Measurements from ENCODE around the gene FCHSD2. TPM values are rescaled to one million over a fixed set of nuclear protein-coding genes. Genes with fewer than 3 reads are reported as not detected.

The FCHSD2 gene
- total RNA-seq, 1 experiment from 2014 or later = 9.8 TPM

GRCh38 chr11:73177380-73177777 is 35.3 kb upstream of the FCHSD2 start:
- DNase-seq = no peak
- H3K9me3 ChIP-seq (replicated peaks) = no peaks in the 10 kb centered on the region
- no peak overlapping the region for H3K27ac ChIP-seq
- no peaks in the 10 kb centered on the region for H3K36me3 ChIP-seq
- no peaks in the 10 kb centered on the region for H3K4me1 ChIP-seq
- H3K27me3 ChIP-seq = no peaks in the 10 kb centered on the region
- H3K4me3 ChIP-seq = no peak overlapping the region

- Histone ChIP-seq H3K36me3 (no peaks in the 10 kb centered on the region), H3K27me3 (no peaks in the 10 kb centered on the region), H3K27ac (no peak overlapping the region), H3K4me1 (no peaks in the 10 kb centered on the region), H3K9me3 (replicated peaks) (no peaks in the 10 kb centered on the region), H3K4me3 (no peak overlapping the region)
- DNase-seq = no peak
Measured at GRCh38 chr11:73176874-73177155, 34.7 kb upstream of the FCHSD2 start.

- H3K4me3 ChIP-seq = no peak overlapping the region
- no peak for DNase-seq
- no peak overlapping the region for H3K27ac ChIP-seq
- H3K9me3 ChIP-seq (replicated peaks) = no peaks in the 10 kb centered on the region
- no peaks in the 10 kb centered on the region for H3K27me3 ChIP-seq
- no peaks in the 10 kb centered on the region for H3K36me3 ChIP-seq
- H3K4me1 ChIP-seq = no peaks in the 10 kb centered on the region
Measured at GRCh38 chr11:73176145-73176873, 34.2 kb upstream of the FCHSD2 start.

- no peaks in the 10 kb centered on the region for H3K4me1 ChIP-seq
- no peaks in the 10 kb centered on the region for H3K36me3 ChIP-seq
- H3K9me3 ChIP-seq (replicated peaks) = no peaks in the 10 kb centered on the region
- H3K4me3 ChIP-seq = no peak overlapping the region
- H3K27me3 ChIP-seq = no peaks in the 10 kb centered on the region
- no peak overlapping the region for H3K27ac ChIP-seq
- no peak for DNase-seq
Measured at GRCh38 chr11:73175551-73176144, 33.5 kb upstream of the FCHSD2 start.

- no peak overlapping the region for H3K4me3 ChIP-seq
- H3K27me3 ChIP-seq = no peaks in the 10 kb centered on the region
- no peaks in the 10 kb centered on the region for H3K36me3 ChIP-seq
- DNase-seq = no peak
- H3K9me3 ChIP-seq (replicated peaks) = no peaks in the 10 kb centered on the region
- H3K4me1 ChIP-seq = no peaks in the 10 kb centered on the region
- H3K27ac ChIP-seq = no peak overlapping the region
Measured at GRCh38 chr11:73174495-73174791, 32.3 kb upstream of the FCHSD2 start.

GRCh38 chr11:73173755-73174494 is 31.8 kb upstream of the FCHSD2 start:
- H3K36me3 ChIP-seq = no peaks in the 10 kb centered on the region
- no peaks in the 10 kb centered on the region for H3K4me1 ChIP-seq
- no peaks in the 10 kb centered on the region for H3K27me3 ChIP-seq
- H3K9me3 ChIP-seq (replicated peaks) = no peaks in the 10 kb centered on the region
- no peak overlapping the region for H3K27ac ChIP-seq
- no peak overlapping the region for H3K4me3 ChIP-seq
- no peak for DNase-seq

- Histone ChIP-seq H3K9me3 (replicated peaks) (no peaks in the 10 kb centered on the region), H3K4me1 (no peaks in the 10 kb centered on the region), H3K27ac (no peak overlapping the region), H3K4me3 (no peak overlapping the region), H3K36me3 (no peaks in the 10 kb centered on the region), H3K27me3 (no peaks in the 10 kb centered on the region)
- no peak for DNase-seq
Measured at GRCh38 chr11:73172992-73173656, 31.0 kb upstream of the FCHSD2 start.

- Histone ChIP-seq H3K36me3 (no peaks in the 10 kb centered on the region), H3K27ac (no peak overlapping the region), H3K9me3 (replicated peaks) (no peaks in the 10 kb centered on the region), H3K4me1 (no peaks in the 10 kb centered on the region), H3K27me3 (no peaks in the 10 kb centered on the region), H3K4me3 (no peak overlapping the region)
- no peak for DNase-seq
Measured at GRCh38 chr11:73171436-73172161, 29.5 kb upstream of the FCHSD2 start.

- Histone ChIP-seq H3K4me3 (no peak overlapping the region), H3K27ac (no peak overlapping the region), H3K9me3 (replicated peaks) (no peaks in the 10 kb centered on the region), H3K27me3 (no peaks in the 10 kb centered on the region), H3K36me3 (no peaks in the 10 kb centered on the region), H3K4me1 (no peaks in the 10 kb centered on the region)
- DNase-seq = no peak
Measured at GRCh38 chr11:73170140-73170539, 28.0 kb upstream of the FCHSD2 start.

- no peak overlapping the region for H3K4me3 ChIP-seq
- H3K9me3 ChIP-seq (replicated peaks) = no peaks in the 10 kb centered on the region
- DNase-seq = no peak
- no peaks in the 10 kb centered on the region for H3K4me1 ChIP-seq
- no peaks in the 10 kb centered on the region for H3K27me3 ChIP-seq
- H3K27ac ChIP-seq = no peak overlapping the region
- H3K36me3 ChIP-seq = no peaks in the 10 kb centered on the region
Measured at GRCh38 chr11:73168925-73169579, 26.9 kb upstream of the FCHSD2 start.

- no peak for DNase-seq
- H3K27ac ChIP-seq = no peak overlapping the region
- H3K36me3 ChIP-seq = no peaks in the 10 kb centered on the region
- no peaks in the 10 kb centered on the region for H3K27me3 ChIP-seq
- H3K9me3 ChIP-seq (replicated peaks) = no peaks in the 10 kb centered on the region
- no peaks in the 10 kb centered on the region for H3K4me1 ChIP-seq
- no peak overlapping the region for H3K4me3 ChIP-seq
Measured at GRCh38 chr11:73167363-73167954, 25.3 kb upstream of the FCHSD2 start.

GRCh38 chr11:73164803-73165540 is 22.9 kb upstream of the FCHSD2 start:
- Histone ChIP-seq H3K9me3 (replicated peaks) (0 out of 2 replicates have a peak, but pooled peaks cover 3% of the 10 kb centered on the region), H3K27ac (no peak overlapping the region), H3K4me1 (no peaks in the 10 kb centered on the region), H3K4me3 (no peak overlapping the region), H3K36me3 (no peaks in the 10 kb centered on the region), H3K27me3 (no peaks in the 10 kb centered on the region)
- DNase-seq = no peak

GRCh38 chr11:73163638-73164174 is 21.6 kb upstream of the FCHSD2 start:
- H3K9me3 ChIP-seq (replicated peaks) = 0 out of 2 replicates have a peak, but pooled peaks cover 3% of the 10 kb centered on the region
- H3K36me3 ChIP-seq = no peaks in the 10 kb centered on the region
- no peak for DNase-seq
- H3K27me3 ChIP-seq = no peaks in the 10 kb centered on the region
- H3K4me3 ChIP-seq = no peak overlapping the region
- peaks cover 2% of the 10 kb centered on the region for H3K4me1 ChIP-seq
- no peak overlapping the region for H3K27ac ChIP-seq
